ENCODE measurements around the gene PLOD2.

- TF ChIP-seq, protein P1, sequence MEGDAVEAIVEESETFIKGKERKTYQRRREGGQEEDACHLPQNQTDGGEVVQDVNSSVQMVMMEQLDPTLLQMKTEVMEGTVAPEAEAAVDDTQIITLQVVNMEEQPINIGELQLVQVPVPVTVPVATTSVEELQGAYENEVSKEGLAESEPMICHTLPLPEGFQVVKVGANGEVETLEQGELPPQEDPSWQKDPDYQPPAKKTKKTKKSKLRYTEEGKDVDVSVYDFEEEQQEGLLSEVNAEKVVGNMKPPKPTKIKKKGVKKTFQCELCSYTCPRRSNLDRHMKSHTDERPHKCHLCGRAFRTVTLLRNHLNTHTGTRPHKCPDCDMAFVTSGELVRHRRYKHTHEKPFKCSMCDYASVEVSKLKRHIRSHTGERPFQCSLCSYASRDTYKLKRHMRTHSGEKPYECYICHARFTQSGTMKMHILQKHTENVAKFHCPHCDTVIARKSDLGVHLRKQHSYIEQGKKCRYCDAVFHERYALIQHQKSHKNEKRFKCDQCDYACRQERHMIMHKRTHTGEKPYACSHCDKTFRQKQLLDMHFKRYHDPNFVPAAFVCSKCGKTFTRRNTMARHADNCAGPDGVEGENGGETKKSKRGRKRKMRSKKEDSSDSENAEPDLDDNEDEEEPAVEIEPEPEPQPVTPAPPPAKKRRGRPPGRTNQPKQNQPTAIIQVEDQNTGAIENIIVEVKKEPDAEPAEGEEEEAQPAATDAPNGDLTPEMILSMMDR (IDR thresholded peaks at IDR 0.05), result no peak
- TF ChIP-seq EZH2 (IDR thresholded peaks at IDR 0.05; ENCODE audit: borderline replicate concordance, insufficient read depth, low read depth, low read length, poor library complexity, severe bottlenecking), result no peak
Measured at GRCh38 chr3:146160964-146161662, at the start of gene PLOD2.
